HFFc6 (cell line): Measurements from ENCODE around the gene LEKR1. TPM values are rescaled to one million over a fixed set of nuclear protein-coding genes. Genes with fewer than 3 reads are reported as not detected.
"Not testable (repeated sequence)": the region's sequence is repeated elsewhere in the genome, so short reads cannot be mapped to it uniquely, and the experiment has no call there.

ENCODE experiments used
- DNase-seq: peaks from one replicate; pipeline ENCODE4 v3.0.0-alpha.2; 2018
- H3K27ac Mint-ChIP-seq: 2 replicates; pipeline ENCODE4 v1.8.0; 2020; ENCODE audit warnings: mild to moderate bottlenecking, mixed read lengths
- H3K27me3 Mint-ChIP-seq: 2 replicates; pipeline ENCODE4 v1.8.0; 2021; ENCODE audit warnings: mild to moderate bottlenecking, moderate library complexity, mixed read lengths; ENCODE audit not compliant: insufficient read depth
- H3K36me3 Mint-ChIP-seq: 2 replicates; pipeline ENCODE4 v1.8.0; 2021; ENCODE audit warnings: low read depth, mixed read lengths
- H3K4me1 Mint-ChIP-seq: 2 replicates; pipeline ENCODE4 v1.8.0; 2020; ENCODE audit warnings: low read depth, mixed read lengths
- H3K4me3 Mint-ChIP-seq: 2 replicates; pipeline ENCODE4 v1.8.0; 2020; ENCODE audit warnings: mild to moderate bottlenecking, moderate library complexity, mixed read lengths
- H3K9me3 Mint-ChIP-seq: 2 replicates; pipeline ENCODE4 v1.8.0; 2020; ENCODE audit warnings: mild to moderate bottlenecking, mixed read lengths
- total RNA-seq, 6 experiments: library from RNA; stranded (reverse); fragmentation: NEBNext Ultra II Directional; extraction: Animal tissue kit (Norgen Biotek cat#: 25700); gene quantifications; 2 replicates in 1 of 6; 3 replicates in 5 of 6; pipeline ENCODE4 v1.2.3, GENCODE V29; 2021
- TF ChIP-seq, protein P1 (sequence below): fragments of 200-600 bp; sonication (generic); IDR thresholded peaks from 2 replicates; pipeline ENCODE4 v1.5.0; 2021; ENCODE audit warnings: antibody characterized with exemption, mild to moderate bottlenecking

Gene LEKR1
- total RNA-seq, 6 experiments from 2014 or later, result 0.40 to 1.0 (median 0.77) TPM

DNA sequence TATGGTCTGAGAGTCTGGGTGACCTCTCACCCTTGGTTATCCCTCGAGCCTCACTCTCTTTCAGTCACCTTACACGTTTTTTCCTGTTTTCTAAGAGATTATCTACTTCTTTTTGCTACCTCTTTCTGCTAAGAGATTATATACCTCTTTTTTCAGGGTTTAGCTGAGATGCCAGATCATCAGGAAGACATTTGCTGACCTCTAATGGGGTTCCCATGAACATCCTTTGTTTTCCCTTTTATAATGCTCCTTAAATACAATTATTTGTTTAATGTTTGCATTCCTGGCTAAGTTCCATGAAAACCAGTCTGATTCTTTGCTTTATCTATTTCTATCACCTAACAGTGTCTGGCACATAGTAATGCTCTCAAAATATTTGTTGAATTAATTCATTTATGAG is 39.6 kb downstream of the LEKR1 start:
- DNase-seq, result peak; percentile 46
- TF ChIP-seq, protein P1, sequence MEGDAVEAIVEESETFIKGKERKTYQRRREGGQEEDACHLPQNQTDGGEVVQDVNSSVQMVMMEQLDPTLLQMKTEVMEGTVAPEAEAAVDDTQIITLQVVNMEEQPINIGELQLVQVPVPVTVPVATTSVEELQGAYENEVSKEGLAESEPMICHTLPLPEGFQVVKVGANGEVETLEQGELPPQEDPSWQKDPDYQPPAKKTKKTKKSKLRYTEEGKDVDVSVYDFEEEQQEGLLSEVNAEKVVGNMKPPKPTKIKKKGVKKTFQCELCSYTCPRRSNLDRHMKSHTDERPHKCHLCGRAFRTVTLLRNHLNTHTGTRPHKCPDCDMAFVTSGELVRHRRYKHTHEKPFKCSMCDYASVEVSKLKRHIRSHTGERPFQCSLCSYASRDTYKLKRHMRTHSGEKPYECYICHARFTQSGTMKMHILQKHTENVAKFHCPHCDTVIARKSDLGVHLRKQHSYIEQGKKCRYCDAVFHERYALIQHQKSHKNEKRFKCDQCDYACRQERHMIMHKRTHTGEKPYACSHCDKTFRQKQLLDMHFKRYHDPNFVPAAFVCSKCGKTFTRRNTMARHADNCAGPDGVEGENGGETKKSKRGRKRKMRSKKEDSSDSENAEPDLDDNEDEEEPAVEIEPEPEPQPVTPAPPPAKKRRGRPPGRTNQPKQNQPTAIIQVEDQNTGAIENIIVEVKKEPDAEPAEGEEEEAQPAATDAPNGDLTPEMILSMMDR, result peak; percentile 42

DNA sequence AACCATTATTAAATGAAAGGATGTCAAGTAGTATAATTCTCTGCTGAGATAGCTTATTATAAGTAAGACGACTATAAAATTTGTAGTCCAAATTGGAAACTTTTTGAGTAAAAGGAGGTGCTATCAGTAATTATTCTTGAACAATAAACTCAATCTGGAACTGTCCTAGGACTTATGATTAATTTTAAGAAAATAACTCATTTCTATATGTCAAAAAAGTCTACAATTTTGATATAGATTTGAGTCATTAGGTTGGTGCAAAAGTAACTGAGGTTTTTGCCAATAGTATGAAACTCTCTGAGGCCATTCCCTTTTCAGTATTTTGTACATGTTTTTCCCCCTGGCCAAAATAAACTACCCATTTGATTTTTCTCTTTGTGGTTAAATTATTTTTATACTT is 41.0 kb downstream of the LEKR1 start:
- no peaks in the 10 kb centered on the region for H3K4me1 Mint-ChIP-seq
- DNase-seq, result no peak
- H3K9me3 Mint-ChIP-seq, result peaks cover 6% of the 10 kb centered on the region
- no peak overlapping the region for H3K27ac Mint-ChIP-seq
- no peaks in the 10 kb centered on the region for H3K27me3 Mint-ChIP-seq
- H3K4me3 Mint-ChIP-seq, result no peak overlapping the region
- peaks cover 8% of the 10 kb centered on the region for H3K36me3 Mint-ChIP-seq
- TF ChIP-seq, protein P1, result no peak

More for the DNA sequence above, 39.6 kb downstream of the LEKR1 start:
- no peak overlapping the region for H3K4me3 Mint-ChIP-seq
- H3K9me3 Mint-ChIP-seq, result no peaks in the 10 kb centered on the region
- no peaks in the 10 kb centered on the region for H3K27me3 Mint-ChIP-seq
- H3K4me1 Mint-ChIP-seq, result no peaks in the 10 kb centered on the region
- no peak overlapping the region for H3K27ac Mint-ChIP-seq
- H3K36me3 Mint-ChIP-seq, result no peaks in the 10 kb centered on the region

DNA sequence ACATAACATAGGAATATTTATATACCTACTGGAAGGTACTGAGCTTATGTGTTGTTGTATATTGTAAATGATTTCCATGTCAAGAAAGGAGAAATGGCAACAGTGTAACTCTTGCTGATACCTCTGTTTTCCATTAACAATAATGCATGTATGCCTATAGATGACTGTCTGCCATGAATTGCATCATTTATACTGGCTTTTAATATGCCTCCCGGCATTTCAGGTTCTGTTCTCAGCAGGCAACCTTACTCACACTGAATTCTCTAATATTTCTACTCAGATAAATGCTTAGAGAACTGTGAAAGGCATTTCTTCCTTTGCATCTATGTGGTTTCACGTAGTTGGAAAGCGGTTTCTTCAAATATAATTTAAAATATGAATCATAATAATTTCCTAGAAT is 41.8 kb downstream of the LEKR1 start:
- Mint-ChIP-seq H3K4me3 (no peak overlapping the region), H3K36me3 (peaks cover 11% of the 10 kb centered on the region), H3K27me3 (no peaks in the 10 kb centered on the region), H3K27ac (no peak overlapping the region), H3K4me1 (no peaks in the 10 kb centered on the region), H3K9me3 (peaks cover 11% of the 10 kb centered on the region)
- no peak for DNase-seq
- TF ChIP-seq, protein P1, result no peak

DNA sequence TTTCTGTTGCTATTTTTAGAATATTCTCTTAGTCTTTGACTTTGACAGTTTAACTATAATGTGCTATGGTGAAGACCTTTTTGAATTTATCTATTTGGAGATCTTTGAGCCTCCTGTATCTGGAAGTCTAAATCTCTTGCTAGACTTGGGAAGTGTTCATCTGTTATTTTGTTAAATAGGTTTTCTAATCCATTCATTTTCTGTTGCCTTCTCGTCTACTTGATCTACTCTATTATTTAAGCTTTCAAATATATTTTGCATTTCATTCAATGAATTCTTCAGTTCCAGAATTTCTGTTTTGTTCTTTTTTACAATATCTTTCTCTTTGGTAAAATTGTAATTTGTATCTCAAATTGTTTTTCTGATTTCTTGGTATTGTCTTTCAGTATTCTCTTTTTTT is 47.8 kb downstream of the LEKR1 start:
- H3K27me3 Mint-ChIP-seq, result peaks cover 2% of the 10 kb centered on the region; the same call in 1 of the 2 replicates
- H3K4me1 Mint-ChIP-seq, result no peaks in the 10 kb centered on the region
- peaks cover 57% of the 10 kb centered on the region for H3K9me3 Mint-ChIP-seq
- H3K27ac Mint-ChIP-seq, result no peak overlapping the region
- no peak overlapping the region for H3K4me3 Mint-ChIP-seq
- no peak for DNase-seq
- TF ChIP-seq, protein P1, result no peak
- H3K36me3 Mint-ChIP-seq, result peaks cover 36% of the 10 kb centered on the region

DNA sequence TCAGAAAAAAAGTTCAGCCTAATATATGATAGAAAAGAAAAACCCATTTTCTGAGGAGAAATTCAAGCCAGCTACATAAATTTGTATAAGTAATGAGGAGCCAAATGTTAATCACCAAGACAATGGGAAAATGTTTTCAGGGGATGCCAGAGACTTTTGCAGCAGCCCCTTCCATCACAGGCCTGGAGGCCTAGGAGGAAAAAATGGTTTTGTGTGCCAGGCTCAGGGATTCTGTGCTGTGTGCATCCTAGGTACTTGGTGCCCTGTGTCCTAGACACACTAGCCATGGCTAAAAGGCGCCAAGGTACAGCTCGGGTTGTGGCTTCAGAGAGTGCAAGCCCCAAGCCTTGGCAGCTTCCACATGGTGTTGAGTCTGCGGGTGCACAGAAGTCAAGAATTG is 53.3 kb downstream of the LEKR1 start:
- not testable (repeated sequence) for DNase-seq, H3K4me3 Mint-ChIP-seq, H3K27me3 Mint-ChIP-seq, H3K27ac Mint-ChIP-seq, H3K4me1 Mint-ChIP-seq
- peaks cover 36% of the 10 kb centered on the region for H3K36me3 Mint-ChIP-seq
- peaks cover 62% of the 10 kb centered on the region for H3K9me3 Mint-ChIP-seq

DNA sequence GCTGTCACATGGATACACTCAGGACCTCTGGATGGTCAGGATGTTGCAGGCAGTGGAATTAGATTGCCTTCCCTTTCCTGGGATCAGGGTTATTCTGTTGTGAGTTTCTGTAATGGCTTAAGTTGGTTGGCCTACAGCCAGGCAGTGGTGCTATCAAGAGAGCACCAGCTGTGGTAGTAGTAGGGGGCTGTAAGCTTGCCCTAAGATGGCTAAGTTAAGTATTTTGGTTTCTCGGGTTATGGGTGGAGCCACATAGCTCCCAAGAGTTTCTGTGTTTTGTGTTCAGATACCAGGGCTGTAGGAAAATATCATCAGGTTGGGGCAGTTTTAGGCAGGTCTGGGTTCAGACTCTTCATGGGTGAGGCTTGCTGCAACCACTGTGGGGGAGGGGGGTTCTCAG is 59.6 kb downstream of the LEKR1 start:
- DNase-seq, result no peak
- Mint-ChIP-seq H3K9me3 (peaks cover 22% of the 10 kb centered on the region), H3K36me3 (peaks cover 14% of the 10 kb centered on the region), H3K4me3 (no peak overlapping the region), H3K4me1 (no peaks in the 10 kb centered on the region), H3K27me3 (no peaks in the 10 kb centered on the region), H3K27ac (no peak overlapping the region)
- TF ChIP-seq, protein P1, result no peak
